LNCaP clone FGC (cell line): ENCODE measurements around the gene WDFY3.

Experiments used
- DNase-seq: peaks from one replicate; pipeline ENCODE4 v3.0.0-alpha.2; 2011; ENCODE audit warnings: low read depth
- H3K4me3 ChIP-seq: 2 replicates; pipeline ENCODE4 v1.5.1; 2011; ENCODE audit warnings: mild to moderate bottlenecking, low read depth, low read length, control low read depth
- CTCF ChIP-seq: IDR thresholded peaks from 2 replicates; pipeline ENCODE4 v1.5.1; 2012; ENCODE audit warnings: mild to moderate bottlenecking; ENCODE audit not compliant: control insufficient read depth, insufficient read depth; ENCODE audit errors: extremely low read depth

WDFY3 gene

GRCh38 chr4:84936123-84936522 lies 30.4 kb downstream of the WDFY3 start:
- no peak for TF ChIP-seq CTCF
- DNase-seq: no peak

GRCh38 chr4:84932462-84932861 lies 34.0 kb downstream of the WDFY3 start:
- TF ChIP-seq CTCF: no peak
- no peak for DNase-seq
- H3K4me3 ChIP-seq: no peak overlapping the region

More at GRCh38 chr4:84936123-84936522, 30.4 kb downstream of the WDFY3 start:
- H3K4me3 ChIP-seq: no peak overlapping the region

- no peak for DNase-seq
- H3K4me3 ChIP-seq: no peak overlapping the region
- no peak for TF ChIP-seq CTCF
These were observed 34.5 kb downstream of the WDFY3 start for GRCh38 chr4:84931961-84932360.

GRCh38 chr4:84931274-84931673 lies 35.2 kb downstream of the WDFY3 start:
- H3K4me3 ChIP-seq: no peak overlapping the region
- TF ChIP-seq CTCF: no peak
- no peak for DNase-seq

GRCh38 chr4:84928089-84928488 lies 38.4 kb downstream of the WDFY3 start:
- no peak overlapping the region for H3K4me3 ChIP-seq
- no peak for TF ChIP-seq CTCF
- DNase-seq: no peak

GRCh38 chr4:84927428-84927827 lies 39.1 kb downstream of the WDFY3 start:
- no peak for DNase-seq
- H3K4me3 ChIP-seq: no peak overlapping the region
- TF ChIP-seq CTCF: no peak

GRCh38 chr4:84925558-84925957 lies 40.9 kb downstream of the WDFY3 start:
- DNase-seq: no peak
- no peak overlapping the region for H3K4me3 ChIP-seq
- no peak for TF ChIP-seq CTCF
